Mesothelial cell of epicardium (in vitro differentiated cells): ENCODE measurements around the gene SYNGAP1. TPM values are rescaled to one million over a fixed set of nuclear protein-coding genes. Genes with fewer than 3 reads are reported as not detected.

Experiments used
- DNase-seq, 2 experiments: peaks; one replicate each; pipeline ENCODE4 v3.0.0; 2021; ENCODE audit warnings: low spot score in 2 of 2; ENCODE audit not compliant: unreplicated experiment in 2 of 2
- H3K27ac Mint-ChIP-seq: 2 replicates; pipeline ENCODE4 v1.8.0; 2021; ENCODE audit warnings: mixed read lengths
- H3K27me3 Mint-ChIP-seq: 2 replicates; pipeline ENCODE4 v1.8.0; 2021; ENCODE audit warnings: low read depth, mixed read lengths
- H3K36me3 Mint-ChIP-seq: 2 replicates; pipeline ENCODE4 v1.8.0; 2021; ENCODE audit warnings: mixed read lengths
- H3K4me1 Mint-ChIP-seq: 2 replicates; pipeline ENCODE4 v1.8.0; 2021; ENCODE audit warnings: mixed read lengths
- H3K4me3 Mint-ChIP-seq: 2 replicates; pipeline ENCODE4 v1.8.0; 2021; ENCODE audit warnings: mild to moderate bottlenecking, moderate library complexity, mixed read lengths
- H3K9me3 Mint-ChIP-seq: 2 replicates; pipeline ENCODE4 v1.8.0; 2021; ENCODE audit warnings: mixed read lengths
- CTCF ChIP-seq: fragments of 200-600 bp; sonication (generic); IDR thresholded peaks from one replicate; pipeline ENCODE4 v1.5.0; 2021; ENCODE audit warnings: antibody characterized with exemption; ENCODE audit not compliant: unreplicated experiment
- total RNA-seq: library from RNA; stranded (reverse); gene quantifications from 3 replicates; pipeline ENCODE4 v1.2.1, GENCODE V29; 2021

SYNGAP1 gene
- total RNA-seq, 1 donor from 2014 or later: 66.1 TPM

DNA sequence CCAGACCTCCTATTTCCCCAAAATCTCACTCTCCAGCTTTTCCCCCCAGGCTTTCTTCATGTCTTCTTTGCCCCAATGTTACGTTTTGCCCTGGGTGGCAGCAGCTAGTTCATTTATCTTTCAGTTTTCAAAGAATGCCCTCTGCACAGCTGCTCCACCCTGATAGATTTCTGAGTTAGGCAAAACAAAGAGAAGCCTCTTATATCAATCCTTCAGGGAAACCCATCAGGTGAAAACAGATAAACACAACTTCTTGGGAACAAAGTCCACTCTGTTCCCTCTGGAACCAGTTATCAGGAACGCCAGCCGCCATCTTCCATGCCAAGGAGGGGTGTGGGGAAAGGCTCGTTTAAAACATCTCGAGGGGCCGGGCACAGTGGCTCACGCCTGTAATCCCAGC lies 68.5 kb downstream of the SYNGAP1 start:
- no peak overlapping the region for H3K27ac Mint-ChIP-seq
- H3K27me3 Mint-ChIP-seq: peaks cover 21% of the 10 kb centered on the region
- peaks cover 4% of the 10 kb centered on the region for H3K9me3 Mint-ChIP-seq
- H3K36me3 Mint-ChIP-seq: no peaks in the 10 kb centered on the region
- H3K4me3 Mint-ChIP-seq: no peak overlapping the region
- TF ChIP-seq CTCF: no peak
- no peaks in the 10 kb centered on the region for H3K4me1 Mint-ChIP-seq
- DNase-seq: no peak

DNA sequence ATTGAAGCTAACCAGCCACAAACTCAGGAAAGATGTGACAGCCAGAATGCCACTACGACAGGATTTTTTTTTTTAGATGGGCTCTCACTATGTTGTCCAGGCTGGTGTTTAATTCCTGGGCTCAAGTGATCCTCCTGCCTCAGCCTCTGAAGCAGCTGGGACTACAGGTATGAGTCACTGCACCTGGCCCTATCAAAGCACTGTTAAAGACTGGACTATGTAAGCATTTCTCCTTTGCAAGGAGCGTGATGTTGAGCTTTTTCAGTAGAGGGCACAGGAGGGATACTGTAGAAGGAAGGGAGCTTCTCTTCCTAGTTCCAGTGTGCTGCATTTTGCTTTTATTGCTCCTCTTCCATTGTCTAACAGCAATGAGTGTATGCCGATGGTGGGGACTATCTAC lies 70.3 kb downstream of the SYNGAP1 start:
- Mint-ChIP-seq H3K4me1 (no peaks in the 10 kb centered on the region), H3K36me3 (no peaks in the 10 kb centered on the region), H3K4me3 (no peak overlapping the region), H3K27me3 (peaks cover 21% of the 10 kb centered on the region), H3K27ac (no peak overlapping the region), H3K9me3 (no peaks in the 10 kb centered on the region)
- TF ChIP-seq CTCF: no peak
- no peak for DNase-seq

DNA sequence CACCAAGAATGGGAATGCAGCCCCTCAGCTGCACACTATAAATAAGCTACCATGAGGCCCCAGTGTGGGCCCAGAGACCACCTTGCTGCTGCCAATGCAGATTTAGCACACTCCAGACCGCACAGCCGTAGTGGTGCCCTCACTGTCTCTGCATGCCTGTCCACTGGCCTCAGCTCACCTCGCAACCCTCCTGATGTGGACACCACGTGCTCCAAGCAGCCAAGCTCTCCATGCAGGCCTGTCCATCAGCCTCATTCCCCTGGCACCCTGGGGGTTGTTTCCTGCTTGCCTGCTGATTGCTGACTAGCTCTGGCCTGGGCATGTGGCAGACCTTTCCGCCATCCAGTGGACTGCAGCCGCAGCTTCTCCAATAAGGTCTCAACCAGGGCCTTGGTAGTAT lies 70.8 kb downstream of the SYNGAP1 start:
- Mint-ChIP-seq H3K4me3 (no peak overlapping the region), H3K9me3 (no peaks in the 10 kb centered on the region), H3K27ac (no peak overlapping the region), H3K27me3 (peaks cover 21% of the 10 kb centered on the region), H3K4me1 (no peaks in the 10 kb centered on the region), H3K36me3 (no peaks in the 10 kb centered on the region)
- no peak for DNase-seq
- no peak for TF ChIP-seq CTCF

DNA sequence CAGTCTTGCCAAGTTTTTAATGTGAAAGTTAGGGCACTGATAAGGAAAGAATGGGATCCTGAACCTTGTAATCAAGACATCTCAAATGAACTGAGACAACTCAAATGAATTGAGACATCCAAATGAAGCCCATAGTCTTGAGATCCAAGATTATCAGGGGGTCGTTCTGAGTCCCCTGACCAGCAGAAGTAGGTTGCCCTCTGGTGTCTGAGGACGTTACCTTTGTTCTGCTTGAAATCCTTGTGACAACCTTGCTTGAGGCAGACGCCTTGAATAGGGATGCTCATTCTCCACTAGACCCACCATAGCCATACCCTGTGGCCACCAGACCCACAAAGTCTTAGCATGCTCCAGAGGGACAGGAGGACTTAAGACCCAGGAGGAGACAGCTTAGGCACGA lies 72.2 kb downstream of the SYNGAP1 start:
- no peak overlapping the region for H3K27ac Mint-ChIP-seq
- H3K4me1 Mint-ChIP-seq: no peaks in the 10 kb centered on the region
- H3K27me3 Mint-ChIP-seq: peaks cover 17% of the 10 kb centered on the region
- DNase-seq: no peak
- H3K9me3 Mint-ChIP-seq: no peaks in the 10 kb centered on the region
- no peak for TF ChIP-seq CTCF
- H3K36me3 Mint-ChIP-seq: no peaks in the 10 kb centered on the region
- no peak overlapping the region for H3K4me3 Mint-ChIP-seq

DNA sequence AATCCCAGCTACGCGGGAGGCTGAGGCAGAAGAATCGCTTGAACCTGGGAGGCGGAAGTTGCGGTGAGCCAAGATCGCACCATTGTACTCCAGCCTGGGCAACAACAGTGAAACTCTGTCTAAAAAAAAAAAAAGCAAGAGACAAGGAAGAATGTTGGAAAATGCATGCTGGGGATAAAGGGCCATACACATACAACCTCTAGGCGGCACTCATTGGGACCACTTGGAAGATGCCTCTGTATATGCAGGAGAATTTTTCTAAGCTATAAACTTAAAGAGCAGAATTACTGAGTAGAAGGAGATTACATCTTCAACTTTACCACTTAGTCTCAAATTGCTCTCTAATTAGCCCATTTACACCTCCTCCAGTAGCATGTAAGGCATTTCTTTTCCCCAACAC lies 77.3 kb downstream of the SYNGAP1 start:
- DNase-seq: no peak
- Mint-ChIP-seq H3K36me3 (no peaks in the 10 kb centered on the region), H3K9me3 (no peaks in the 10 kb centered on the region), H3K27ac (no peak overlapping the region), H3K4me1 (no peaks in the 10 kb centered on the region), H3K4me3 (no peak overlapping the region), H3K27me3 (peaks cover 8% of the 10 kb centered on the region)
- TF ChIP-seq CTCF: no peak

- H3K27ac Mint-ChIP-seq: no peak overlapping the region
Observed at GRCh38 chr6:33502486-33502885, 82.6 kb downstream of the SYNGAP1 start.

More at GRCh38 chr6:33502486-33502885, 82.6 kb downstream of the SYNGAP1 start:
- TF ChIP-seq CTCF: no peak
- Mint-ChIP-seq H3K36me3 (no peaks in the 10 kb centered on the region), H3K4me1 (peaks cover 10% of the 10 kb centered on the region), H3K4me3 (no peak overlapping the region), H3K9me3 (peaks cover 8% of the 10 kb centered on the region), H3K27me3 (peaks cover 3% of the 10 kb centered on the region)
- no peak for DNase-seq
